ENCODE data around the gene EBLN2. TPM values are rescaled to one million over a fixed set of nuclear protein-coding genes. Genes with fewer than 3 reads are reported as not detected.

Gene EBLN2
- 1 to 10 TPM; 1.1 to 6.3 (median 4.4) TPM for total RNA-seq

GRCh38 chr3:73061416-73061815 lies at the start of gene EBLN2:
TSS of gene EBLN2 (plus strand) at chr3:73061659. CDS start at chr3:73062082, 423 bp downstream.
- no peak within 1 kb of the TSS for H3K4me3 ChIP-seq
- DNase-seq: no peak
- no peaks in the 10 kb centered on the region for H3K27me3 ChIP-seq
- H3K27ac ChIP-seq: no peak within 1 kb of the TSS
- WGBS, 2 donors: 83 to 100% methylated on average over 2 of the region's 2 CpGs
- TF ChIP-seq CTCF (IDR thresholded peaks at IDR 0.05) (no peak), POLR2A (IDR thresholded peaks at IDR 0.05) (no peak)
- peaks cover 7 to 54% (median 14%) of the 10 kb centered on the region in 3 donors for H3K36me3 ChIP-seq
- peaks cover 0 to 5% (median 0%) of the 10 kb centered on the region in 3 donors for H3K4me1 ChIP-seq
- intact Hi-C loops (cut with DNase I): no loop called here
- H3K9me3 ChIP-seq: no peaks in the 10 kb centered on the region

GRCh38 chr3:73018298-73018697 lies 43.2 kb upstream of the EBLN2 start:
- peaks cover 0 to 59% (median 0%) of the 10 kb centered on the region in 3 donors for H3K4me1 ChIP-seq
- DNase-seq: no peak
- intact Hi-C loops (cut with DNase I): no loop called here
- H3K9me3 ChIP-seq: no peaks in the 10 kb centered on the region
- WGBS, 2 donors: 86 to 92% methylated on average over 4 of the region's 4 CpGs
- H3K27ac ChIP-seq: no peak overlapping the region
- peaks cover 0 to 21% (median 0%) of the 10 kb centered on the region in 3 donors for H3K36me3 ChIP-seq
- H3K27me3 ChIP-seq: no peaks in the 10 kb centered on the region
- TF ChIP-seq CTCF (IDR thresholded peaks at IDR 0.05): no peak
- TF ChIP-seq POLR2A (IDR thresholded peaks at IDR 0.05): no peak
- H3K4me3 ChIP-seq: no peak overlapping the region

DNA sequence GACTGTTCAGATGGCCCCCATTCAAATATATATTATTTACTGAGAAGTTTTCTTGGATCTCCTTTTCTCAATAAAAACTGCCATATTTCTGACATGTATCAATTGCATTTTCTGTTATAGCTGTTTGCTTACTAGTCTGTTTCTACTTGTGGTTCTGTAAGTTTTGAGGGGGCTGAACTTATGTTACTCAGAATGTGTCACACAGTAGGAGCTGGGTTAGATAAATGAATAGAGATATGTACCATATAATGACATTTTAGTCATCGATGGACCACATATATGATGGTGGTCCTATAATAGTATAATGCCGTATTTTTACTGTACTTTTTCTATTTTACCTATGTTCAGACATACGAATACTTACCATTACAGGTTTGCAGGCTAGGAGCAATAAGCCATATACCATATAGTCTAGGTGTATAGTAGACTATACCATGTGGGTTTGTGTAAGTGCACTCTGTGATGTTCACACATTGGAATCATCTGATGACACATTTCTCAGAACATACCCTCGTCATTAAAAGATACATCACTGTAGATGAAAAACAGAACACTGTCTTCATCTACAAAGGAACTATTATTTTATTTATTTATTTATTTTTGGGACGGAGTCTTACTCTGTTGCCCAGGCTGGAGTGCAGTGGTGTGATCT lies 42.5 kb upstream of the EBLN2 start:
- no peak for DNase-seq
- peaks cover 0 to 59% (median 0%) of the 10 kb centered on the region in 3 donors for H3K4me1 ChIP-seq
- intact Hi-C loops (cut with DNase I): no loop called here
- peaks cover 0 to 21% (median 0%) of the 10 kb centered on the region in 3 donors for H3K36me3 ChIP-seq
- H3K9me3 ChIP-seq: no peaks in the 10 kb centered on the region
- H3K4me3 ChIP-seq: no peak overlapping the region
- TF ChIP-seq POLR2A (IDR thresholded peaks at IDR 0.05): no peak
- TF ChIP-seq CTCF (IDR thresholded peaks at IDR 0.05): no peak
- H3K27me3 ChIP-seq: no peaks in the 10 kb centered on the region
- 74 to 88% methylated on average over 5 of the region's 5 CpGs for WGBS, 2 donors
- no peak overlapping the region for H3K27ac ChIP-seq

GRCh38 chr3:73021301-73021835 lies 40.1 kb upstream of the EBLN2 start:
- intact Hi-C loops (cut with DNase I): no loop called here
- Histone ChIP-seq H3K4me3 (no peak overlapping the region), H3K9me3 (no peaks in the 10 kb centered on the region), H3K27ac (no peak overlapping the region), H3K4me1 (peaks cover 4 to 76% (median 12%) of the 10 kb centered on the region in 3 donors), H3K36me3 (peaks cover 0 to 5% (median 0%) of the 10 kb centered on the region in 3 donors), H3K27me3 (no peaks in the 10 kb centered on the region)
- no peak for DNase-seq
- TF ChIP-seq POLR2A (IDR thresholded peaks at IDR 0.05) (no peak), CTCF (IDR thresholded peaks at IDR 0.05) (no peak)
- WGBS, 2 donors: 75% methylated on average over 4 of the region's 4 CpGs

DNA sequence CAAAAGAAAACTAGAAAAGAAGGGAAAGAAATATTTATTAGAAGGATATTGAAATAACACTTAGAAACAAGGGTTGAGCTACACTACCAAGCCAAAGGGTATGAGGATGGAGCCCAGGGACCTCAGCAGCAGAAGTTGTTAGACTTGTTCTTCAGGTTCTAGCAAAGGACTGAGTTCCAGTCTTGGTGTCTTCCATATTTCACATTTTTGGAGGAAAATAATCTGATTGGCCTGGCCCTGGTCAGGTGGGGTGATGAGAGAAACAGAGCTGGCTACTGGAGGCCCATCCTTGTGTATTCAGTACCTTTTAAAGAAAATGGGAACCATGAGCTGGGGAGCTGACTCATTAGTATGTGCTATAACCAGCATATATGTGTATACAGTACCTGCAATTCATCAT lies 36.6 kb upstream of the EBLN2 start:
- intact Hi-C loops (cut with DNase I): no loop called here
- Histone ChIP-seq H3K27me3 (no peaks in the 10 kb centered on the region), H3K36me3 (no peaks in the 10 kb centered on the region), H3K9me3 (no peaks in the 10 kb centered on the region), H3K4me1 (peaks cover 4 to 68% (median 24%) of the 10 kb centered on the region in 3 donors), H3K27ac (no peak overlapping the region), H3K4me3 (no peak overlapping the region)
- no peak for DNase-seq
- TF ChIP-seq CTCF (IDR thresholded peaks at IDR 0.05) (no peak), POLR2A (IDR thresholded peaks at IDR 0.05) (no peak)
